Endothelial cell of umbilical vein (primary cell): ENCODE data around the gene SUFU. TPM values are rescaled to one million over a fixed set of nuclear protein-coding genes. Genes with fewer than 3 reads are reported as not detected.

Source experiments
- BruUV-seq: library from RNA; stranded (reverse); fragments of 400-500 nt; replicated peaks from 2 replicates; lab custom pipeline; 2021; lab: Mats Ljungman, UMichigan
- CTCF ChIA-PET: fragments of 300-600, 350-600 bp; sonication (Branson Sonifier 250); formaldehyde crosslinking; loops from one replicate; lab custom pipeline; 2021; ENCODE audit warnings: antibody characterized with exemption, inconsistent platforms; lab: Charles Lee
- POLR2A ChIA-PET: fragments of 300-600, 350-600 bp; sonication (Branson Sonifier 250); formaldehyde crosslinking; loops from one replicate; lab custom pipeline; 2021; ENCODE audit warnings: antibody characterized with exemption, inconsistent platforms; lab: Charles Lee
- DNase-seq: peaks from one replicate; pipeline ENCODE4 v3.0.0-alpha.2; 2011; ENCODE audit warnings: low read depth, low spot score
- FAIRE-seq: peaks from 2 replicates; lab custom pipeline; 2011; peaks lifted over from hg19 to GRCh38; lab: Jason Lieb, UNC
- H2AFZ ChIP-seq: 2 replicates; pipeline ENCODE4 v1.6.0; 2012; ENCODE audit warnings: low read depth, low read length, control low read depth, inconsistent platforms
- H3K27ac ChIP-seq: 2 replicates; pipeline ENCODE4 v1.5.1; 2011; ENCODE audit warnings: low read depth, mild to moderate bottlenecking, control low read depth, low read length, moderate library complexity; ENCODE audit not compliant: insufficient read depth
- H3K27me3 ChIP-seq, 2 experiments: 2 replicates each; pipeline versions ENCODE4 v1.6.0 to v1.6.1; 2011; ENCODE audit warnings: low read length in 2 of 2, mixed read lengths in 1 of 2; ENCODE audit not compliant: control insufficient read depth in 2 of 2, insufficient read depth in 2 of 2
- H3K36me3 ChIP-seq, 2 experiments: 2 replicates in 1 of 2; 3 replicates in 1 of 2; pipeline ENCODE4 v1.5.1; 2011; ENCODE audit warnings: low read length in 2 of 2, mild to moderate bottlenecking in 1 of 2, moderate library complexity in 1 of 2; ENCODE audit not compliant: control insufficient read depth in 2 of 2, insufficient read depth in 2 of 2; ENCODE audit errors: extremely low read depth in 1 of 2
- H3K4me1 ChIP-seq: 3 replicates; pipeline ENCODE4 v1.5.1; 2011; ENCODE audit warnings: mild to moderate bottlenecking, low read length; ENCODE audit not compliant: control insufficient read depth, insufficient read depth; ENCODE audit errors: extremely low read depth
- H3K4me2 ChIP-seq: 2 replicates; pipeline ENCODE4 v1.6.1; 2011; ENCODE audit warnings: low read length, control low read depth, mixed read lengths; ENCODE audit not compliant: insufficient read depth
- H3K4me3 ChIP-seq, 3 experiments: fragments of 200-600 bp in 1 of 3; sonication (generic), shearing (Covaris generic) in 1 of 3; replicated peaks in 1 of 3; 2 replicates each; pipeline ENCODE4 v1.5.1; 2011 to 2016; ENCODE audit warnings: control low read depth in 3 of 3, low read length in 3 of 3, mild to moderate bottlenecking in 2 of 3, inconsistent platforms in 1 of 3, low read depth in 1 of 3, moderate library complexity in 1 of 3; ENCODE audit not compliant: insufficient read depth in 1 of 3
- H3K79me2 ChIP-seq: 2 replicates; pipeline ENCODE4 v1.6.0; 2012; ENCODE audit warnings: low read length, inconsistent platforms; ENCODE audit not compliant: control insufficient read depth, insufficient read depth
- H3K9ac ChIP-seq: replicated peaks from 2 replicates; pipeline ENCODE3; 2011; ENCODE audit warnings: low read length, control low read depth; ENCODE audit not compliant: insufficient read depth; ENCODE audit errors: extremely low read depth
- H3K9me1 ChIP-seq: replicated peaks from 3 replicates; pipeline ENCODE4 v1.6.0; 2011; ENCODE audit warnings: mild to moderate bottlenecking, low read length; ENCODE audit not compliant: control insufficient read depth, insufficient read depth; ENCODE audit errors: extremely low read depth
- H3K9me3 ChIP-seq: replicated peaks from 2 replicates; pipeline ENCODE4 v1.5.1; 2012; ENCODE audit warnings: low read length, inconsistent platforms; ENCODE audit not compliant: control insufficient read depth, insufficient read depth
- H4K20me1 ChIP-seq: replicated peaks from 2 replicates; pipeline ENCODE3; 2011; ENCODE audit warnings: mild to moderate bottlenecking, low read length; ENCODE audit not compliant: control insufficient read depth, insufficient read depth; ENCODE audit errors: extremely low read depth
- CTCF ChIP-seq, 2 donors: IDR thresholded peaks; 1 replicate in 1 of 2; 2 replicates in 1 of 2; pipeline ENCODE4 v1.5.1; 2011; ENCODE audit warnings: low read length in 2 of 2, mild to moderate bottlenecking in 2 of 2, moderate library complexity in 2 of 2, control low read depth in 1 of 2, inconsistent platforms in 1 of 2, low read depth in 1 of 2; ENCODE audit not compliant: insufficient read depth in 1 of 2; ENCODE audit errors: extremely low read depth in 1 of 2
- EZH2 ChIP-seq: IDR thresholded peaks from 2 replicates; pipeline ENCODE4 v1.6.1; 2012; ENCODE audit warnings: borderline replicate concordance, low read depth, mild to moderate bottlenecking, moderate library complexity, low read length, inconsistent platforms; ENCODE audit not compliant: severe bottlenecking
- FOS ChIP-seq: IDR thresholded peaks from 2 replicates; pipeline ENCODE4 v1.6.1; 2011; ENCODE audit warnings: mild to moderate bottlenecking, low read length, moderate library complexity, borderline replicate concordance; ENCODE audit not compliant: insufficient read depth
- GATA2 ChIP-seq: IDR thresholded peaks from 2 replicates; pipeline ENCODE4 v1.7.0; 2011; ENCODE audit warnings: low read depth, mild to moderate bottlenecking, moderate library complexity, mixed read lengths, low read length; ENCODE audit not compliant: insufficient read length, insufficient read depth
- JUN ChIP-seq: IDR thresholded peaks from 2 replicates; pipeline ENCODE4 v1.6.1; 2011; ENCODE audit warnings: borderline replicate concordance, low read depth; ENCODE audit not compliant: insufficient read length, insufficient read depth
- MAX ChIP-seq: IDR thresholded peaks from 2 replicates; pipeline ENCODE4 v1.6.1; 2011; ENCODE audit not compliant: insufficient read depth, insufficient read length
- MYC ChIP-seq: IDR thresholded peaks from one replicate; pipeline ENCODE4 v1.6.1; 2011; ENCODE audit warnings: mild to moderate bottlenecking, low read depth, low read length
- POLR2A ChIP-seq: IDR thresholded peaks from 2 replicates; pipeline ENCODE4 v1.6.1; 2012; ENCODE audit warnings: low read depth, mild to moderate bottlenecking, control low read depth, low read length
- POLR2AphosphoS5 ChIP-seq: IDR thresholded peaks from 2 replicates; pipeline ENCODE4 v1.6.1; 2012; ENCODE audit warnings: low read depth, mild to moderate bottlenecking, control low read depth, low read length, moderate library complexity; ENCODE audit not compliant: insufficient read depth
- dilution Hi-C: fragments of 300-500 bp; cut with MboI; formaldehyde crosslinking; loops from one replicate; pipeline ENCODE4 v1.15.0; 2019; ENCODE audit warnings: low sequenced_read_pairs; ENCODE audit not compliant: extremely low pct_ligation_motif_present
- intact Hi-C: fragments of 100-400 bp; cut with micrococcal nuclease; formaldehyde crosslinking; loops from one replicate; pipeline ENCODE4 v1.10.0; 2022
- polyA plus RNA-seq, 4 experiments: library from polyadenylated mRNA; depleted of rRNA in 3 of 4; stranded (reverse) in 3 of 4; unstranded in 1 of 4; fragments of >200 nt; gene quantifications; 2 replicates each; pipeline versions ENCODE4 v1.2.1 to v1.2.3, GENCODE V29; 2011 to 2012; ENCODE audit warnings: missing spikeins in 1 of 4
- total RNA-seq: library from RNA; stranded (reverse); gene quantifications from 2 replicates; pipeline ENCODE4 v1.2.3, GENCODE V29; 2021

Gene SUFU
- total and polyA plus RNA-seq, 2 donors (not counting 3 experiments of a cell fraction or from before 2014, with no cell fraction given) = 10.1 to 16.3 TPM

- H3K9me3 ChIP-seq = no peaks in the 10 kb centered on the region
- no TSS peak for BruUV-seq
- FAIRE-seq (peak; percentile 47), DNase-seq (no peak)
- CTCF ChIA-PET = interaction anchor here (1.8 to 3.8 kb wide), 2 partner anchors 11 to 28 kb away, joined by 5 to 24 read pairs; no protein-coding TSS in a partner anchor
- H3K27me3 ChIP-seq = no peaks in the 10 kb centered on the region
- no peaks in the 10 kb centered on the region for H3K79me2 ChIP-seq
- H3K27ac ChIP-seq = no peak overlapping the region
- no peak for TF ChIP-seq FOS
- no peak for TF ChIP-seq MAX
- no peak for TF ChIP-seq CTCF (IDR thresholded peaks at IDR 0.05; ENCODE audit: extremely low read depth in 1 of 2, insufficient read depth in 1 of 2, low read depth in 1 of 2, low read length in 2 of 2)
- no peak for TF ChIP-seq JUN
- TF ChIP-seq MYC = no peak
- no peak for TF ChIP-seq POLR2AphosphoS5
- TF ChIP-seq GATA2 = no peak
- no peak for TF ChIP-seq EZH2
- TF ChIP-seq POLR2A = no peak
- POLR2A ChIA-PET = interaction anchor here (1.0 kb wide), 1 partner anchor 17 kb away, joined by 3 read pairs; no protein-coding TSS in a partner anchor
- H3K9me1 ChIP-seq = no peaks in the 10 kb centered on the region
- intact Hi-C loops = no loop called here
- no peaks in the 10 kb centered on the region for H3K36me3 ChIP-seq
- no peak overlapping the region for H3K9ac ChIP-seq
- no peaks in the 10 kb centered on the region for H4K20me1 ChIP-seq
- no peak overlapping the region for H3K4me3 ChIP-seq
- H3K4me1 ChIP-seq = peaks cover 52% of the 10 kb centered on the region
- dilution Hi-C loops = no loop called here
- H2AFZ ChIP-seq = no peak overlapping the region
- no peak overlapping the region for H3K4me2 ChIP-seq
Observed at GRCh38 chr10:102624751-102625645, 121.2 kb downstream of the SUFU start.
